HepG2 (cell line): Measurements from ENCODE around the gene GLIPR1.

Experiments used
- CTCF ChIP-seq: sonication (generic); formaldehyde crosslinking; IDR thresholded peaks from 2 replicates; pipeline ENCODE4 v1.5.0; 2020; ENCODE audit warnings: mild to moderate bottlenecking, missing genetic modification reagents, moderate library complexity
- FOXM1 ChIP-seq: sonication (generic); formaldehyde crosslinking; IDR thresholded peaks from 2 replicates; pipeline ENCODE4 v1.5.0; 2020; ENCODE audit warnings: missing genetic modification reagents
- JUND ChIP-seq: sonication (generic); formaldehyde crosslinking; IDR thresholded peaks from 2 replicates; pipeline ENCODE4 v1.8.0; 2022; ENCODE audit warnings: mild to moderate bottlenecking, missing genetic modification reagents
- KMT2A ChIP-seq: sonication (generic); formaldehyde crosslinking; IDR thresholded peaks from 2 replicates; pipeline ENCODE4 v1.4.0; 2020; ENCODE audit warnings: missing genetic modification reagents
- RXRA ChIP-seq: sonication (generic); formaldehyde crosslinking; IDR thresholded peaks from 2 replicates; pipeline ENCODE4 v1.5.1; 2020; ENCODE audit warnings: missing genetic modification reagents
- STAT6 ChIP-seq: sonication (generic); formaldehyde crosslinking; IDR thresholded peaks from 2 replicates; pipeline ENCODE4 v1.4.0; 2020; ENCODE audit warnings: missing genetic modification reagents, mild to moderate bottlenecking, borderline replicate concordance
- ZIK1 ChIP-seq: sonication (generic); formaldehyde crosslinking; IDR thresholded peaks from 2 replicates; pipeline ENCODE4 v1.5.0; 2020; ENCODE audit warnings: mild to moderate bottlenecking, low read depth, missing genetic modification reagents, borderline replicate concordance

GRCh38 chr12:75457191-75457590, 23.4 kb upstream of the GLIPR1 start:
- TF ChIP-seq CTCF (CRISPR knock-in tag) (no peak), FOXM1 (CRISPR knock-in tag) (no peak), STAT6 (CRISPR knock-in tag) (no peak), JUND (CRISPR knock-in tag) (no peak), ZIK1 (CRISPR knock-in tag) (no peak), KMT2A (CRISPR knock-in tag) (no peak), RXRA (CRISPR knock-in tag) (no peak)
